HL-60/S4 (cell line): Measurements from ENCODE around the gene PRIMPOL.
"Not testable (repeated sequence)": the region's sequence is repeated elsewhere in the genome, so short reads cannot be mapped to it uniquely, and the experiment has no call there.

Source experiments
- in situ Hi-C: fragments of 300-500 bp; cut with MboI; formaldehyde crosslinking; loops from 2 replicates; pipeline ENCODE4 v1.14.3; 2022; ENCODE audit warnings: low sequenced_read_pairs

Gene PRIMPOL

GRCh38 chr4:184649026-184649970, at the start of gene PRIMPOL, which contains the start of gene CASP3:
Gene PRIMPOL, plus strand, starts transcription at chr4:184649738. Its CDS starts 7,403 bp downstream, at chr4:184657141.
Gene CASP3, minus strand, starts transcription at chr4:184649447. Its CDS starts 10,994 bp downstream, at chr4:184638453.
- in situ Hi-C loops = no loop called here

- in situ Hi-C loops = not testable (repeated sequence)
These were observed 48.6 kb upstream of the PRIMPOL start for GRCh38 chr4:184600982-184601381.

GRCh38 chr4:184602857-184603256, 46.7 kb upstream of the PRIMPOL start:
- in situ Hi-C loops = not testable (repeated sequence)

- in situ Hi-C loops = not testable (repeated sequence)
These were observed 42.1 kb upstream of the PRIMPOL start for GRCh38 chr4:184607429-184607828.

- in situ Hi-C loops = no loop called here
These were observed 37.5 kb upstream of the PRIMPOL start for GRCh38 chr4:184612074-184612473.

- in situ Hi-C loops = no loop called here
These were observed 36.1 kb upstream of the PRIMPOL start for GRCh38 chr4:184613405-184613804.

- in situ Hi-C loops = no loop called here
These were observed 35.0 kb upstream of the PRIMPOL start for GRCh38 chr4:184614509-184614908.

- in situ Hi-C loops = not testable (repeated sequence)
These were observed 33.4 kb upstream of the PRIMPOL start for GRCh38 chr4:184616168-184616567.

GRCh38 chr4:184616633-184617551, 32.6 kb upstream of the PRIMPOL start:
- in situ Hi-C loops = no loop called here

- in situ Hi-C loops = no loop called here
These were observed 31.8 kb upstream of the PRIMPOL start for GRCh38 chr4:184617600-184618196.

- in situ Hi-C loops = no loop called here
These were observed 29.2 kb upstream of the PRIMPOL start for GRCh38 chr4:184620212-184620867.

GRCh38 chr4:184621518-184621917, 28.0 kb upstream of the PRIMPOL start:
- in situ Hi-C loops = no loop called here

- in situ Hi-C loops = not testable (repeated sequence)
These were observed 25.0 kb upstream of the PRIMPOL start for GRCh38 chr4:184624504-184624903.

- in situ Hi-C loops = no loop called here
These were observed 24.5 kb upstream of the PRIMPOL start for GRCh38 chr4:184624972-184625554.

- in situ Hi-C loops = not testable (repeated sequence)
These were observed 23.5 kb upstream of the PRIMPOL start for GRCh38 chr4:184625783-184626596.

GRCh38 chr4:184628103-184628502, 21.4 kb upstream of the PRIMPOL start:
- in situ Hi-C loops = no loop called here

- in situ Hi-C loops = no loop called here
These were observed 16.7 kb upstream of the PRIMPOL start for GRCh38 chr4:184632842-184633241.

- in situ Hi-C loops = no loop called here
These were observed 14.2 kb upstream of the PRIMPOL start for GRCh38 chr4:184635381-184635780.

GRCh38 chr4:184636144-184636543, 13.4 kb upstream of the PRIMPOL start:
- in situ Hi-C loops = no loop called here
